ENCODE data around the gene EDARADD. TPM values are rescaled to one million over a fixed set of nuclear protein-coding genes. Genes with fewer than 3 reads are reported as not detected.

The EDARADD gene
- total and polyA plus RNA-seq, 2 of the 13 experiments (the other 11 are each of a cell fraction or from before 2014, with no cell fraction given): 0.03 TPM; not detected in 1

DNA sequence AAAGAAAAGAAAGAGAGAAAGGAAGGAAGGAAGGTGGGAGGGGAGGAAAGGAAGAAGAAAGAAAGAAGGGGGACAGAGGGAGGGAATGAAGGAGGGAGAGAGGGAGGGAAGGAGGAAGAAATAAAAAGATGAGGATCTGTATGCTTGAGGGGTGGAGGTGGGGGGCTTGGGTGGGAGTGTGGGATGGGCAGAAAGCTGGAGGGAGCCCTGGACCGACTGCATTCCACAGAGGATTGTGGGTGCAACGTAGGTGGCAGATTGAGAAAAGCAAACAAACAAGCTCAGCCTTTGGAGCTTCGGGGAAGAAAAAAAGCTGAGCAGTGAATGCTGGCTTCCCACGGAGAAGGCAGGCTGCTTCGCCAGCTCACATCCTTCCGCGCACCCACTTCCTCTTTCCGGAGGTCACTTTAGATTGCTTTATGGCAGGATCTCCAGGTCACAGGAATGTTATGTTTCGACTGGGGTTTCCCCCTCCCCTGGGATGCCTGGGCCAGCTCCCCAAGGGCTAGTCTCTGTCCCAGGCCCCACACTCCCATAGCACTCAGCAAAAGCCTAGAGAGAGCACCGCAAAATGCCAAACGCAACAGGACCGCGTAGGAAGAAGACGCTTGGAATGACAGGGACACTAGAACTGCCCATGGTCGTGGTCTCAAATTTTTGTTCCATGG, 109.0 kb downstream of the EDARADD start (continued):
- TF ChIP-seq, protein P1, sequence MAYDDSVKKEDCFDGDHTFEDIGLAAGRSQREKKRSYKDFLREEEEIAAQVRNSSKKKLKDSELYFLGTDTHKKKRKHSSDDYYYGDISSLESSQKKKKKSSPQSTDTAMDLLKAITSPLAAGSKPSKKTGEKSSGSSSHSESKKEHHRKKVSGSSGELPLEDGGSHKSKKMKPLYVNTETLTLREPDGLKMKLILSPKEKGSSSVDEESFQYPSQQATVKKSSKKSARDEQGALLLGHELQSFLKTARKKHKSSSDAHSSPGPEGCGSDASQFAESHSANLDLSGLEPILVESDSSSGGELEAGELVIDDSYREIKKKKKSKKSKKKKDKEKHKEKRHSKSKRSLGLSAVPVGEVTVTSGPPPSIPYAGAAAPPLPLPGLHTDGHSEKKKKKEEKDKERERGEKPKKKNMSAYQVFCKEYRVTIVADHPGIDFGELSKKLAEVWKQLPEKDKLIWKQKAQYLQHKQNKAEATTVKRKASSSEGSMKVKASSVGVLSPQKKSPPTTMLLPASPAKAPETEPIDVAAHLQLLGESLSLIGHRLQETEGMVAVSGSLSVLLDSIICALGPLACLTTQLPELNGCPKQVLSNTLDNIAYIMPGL (CRISPR knock-in tag; IDR thresholded peaks at IDR 0.05; ENCODE audit: borderline replicate concordance in 1 of 2, low read depth in 1 of 2): peak in 1 of 2 experiments; percentile 54; a peak in 1 of 4 replicates
- TF ChIP-seq, protein P2, sequence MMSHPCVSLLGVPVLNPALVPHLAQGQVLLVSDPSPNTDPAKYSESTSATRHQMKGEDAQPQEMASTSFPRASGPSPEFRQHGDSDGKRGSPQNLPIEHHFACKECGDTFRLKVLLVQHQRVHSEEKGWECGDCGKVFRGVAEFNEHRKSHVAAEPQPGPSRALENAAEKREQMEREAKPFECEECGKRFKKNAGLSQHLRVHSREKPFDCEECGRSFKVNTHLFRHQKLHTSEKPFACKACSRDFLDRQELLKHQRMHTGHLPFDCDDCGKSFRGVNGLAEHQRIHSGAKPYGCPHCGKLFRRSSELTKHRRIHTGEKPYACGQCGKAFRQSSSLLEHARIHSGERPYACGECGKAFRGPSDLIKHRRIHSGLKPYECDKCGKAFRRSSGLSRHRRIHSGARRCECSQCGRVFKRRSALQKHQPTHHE (CRISPR knock-in tag; IDR thresholded peaks at IDR 0.05; ENCODE audit: borderline replicate concordance): no peak
- TF ChIP-seq DPF2 (CRISPR knock-in tag; IDR thresholded peaks at IDR 0.05; ENCODE audit: borderline replicate concordance, low read depth): peak; percentile 14; the same call in 1 of the 2 replicates
- TF ChIP-seq ZNF792 (CRISPR knock-in tag; IDR thresholded peaks at IDR 0.05): peak; percentile 73; the same call in 1 of the 2 replicates
- TF ChIP-seq ZNF720 (CRISPR knock-in tag; IDR thresholded peaks at IDR 0.05): no peak
- TF ChIP-seq ZNF644 (CRISPR knock-in tag; IDR thresholded peaks at IDR 0.05; ENCODE audit: low read depth): no peak
- TF ChIP-seq, protein P3, sequence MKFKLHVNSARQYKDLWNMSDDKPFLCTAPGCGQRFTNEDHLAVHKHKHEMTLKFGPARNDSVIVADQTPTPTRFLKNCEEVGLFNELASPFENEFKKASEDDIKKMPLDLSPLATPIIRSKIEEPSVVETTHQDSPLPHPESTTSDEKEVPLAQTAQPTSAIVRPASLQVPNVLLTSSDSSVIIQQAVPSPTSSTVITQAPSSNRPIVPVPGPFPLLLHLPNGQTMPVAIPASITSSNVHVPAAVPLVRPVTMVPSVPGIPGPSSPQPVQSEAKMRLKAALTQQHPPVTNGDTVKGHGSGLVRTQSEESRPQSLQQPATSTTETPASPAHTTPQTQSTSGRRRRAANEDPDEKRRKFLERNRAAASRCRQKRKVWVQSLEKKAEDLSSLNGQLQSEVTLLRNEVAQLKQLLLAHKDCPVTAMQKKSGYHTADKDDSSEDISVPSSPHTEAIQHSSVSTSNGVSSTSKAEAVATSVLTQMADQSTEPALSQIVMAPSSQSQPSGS (CRISPR knock-in tag; IDR thresholded peaks at IDR 0.05): peak; percentile 35; the same call in 1 of the 2 replicates
- TF ChIP-seq JUN (CRISPR knock-in tag; IDR thresholded peaks at IDR 0.05): no peak
- TF ChIP-seq KMT2B (CRISPR knock-in tag; IDR thresholded peaks at IDR 0.05): peak; percentile 26; the same call in 1 of the 2 replicates
- TF ChIP-seq, protein P4, sequence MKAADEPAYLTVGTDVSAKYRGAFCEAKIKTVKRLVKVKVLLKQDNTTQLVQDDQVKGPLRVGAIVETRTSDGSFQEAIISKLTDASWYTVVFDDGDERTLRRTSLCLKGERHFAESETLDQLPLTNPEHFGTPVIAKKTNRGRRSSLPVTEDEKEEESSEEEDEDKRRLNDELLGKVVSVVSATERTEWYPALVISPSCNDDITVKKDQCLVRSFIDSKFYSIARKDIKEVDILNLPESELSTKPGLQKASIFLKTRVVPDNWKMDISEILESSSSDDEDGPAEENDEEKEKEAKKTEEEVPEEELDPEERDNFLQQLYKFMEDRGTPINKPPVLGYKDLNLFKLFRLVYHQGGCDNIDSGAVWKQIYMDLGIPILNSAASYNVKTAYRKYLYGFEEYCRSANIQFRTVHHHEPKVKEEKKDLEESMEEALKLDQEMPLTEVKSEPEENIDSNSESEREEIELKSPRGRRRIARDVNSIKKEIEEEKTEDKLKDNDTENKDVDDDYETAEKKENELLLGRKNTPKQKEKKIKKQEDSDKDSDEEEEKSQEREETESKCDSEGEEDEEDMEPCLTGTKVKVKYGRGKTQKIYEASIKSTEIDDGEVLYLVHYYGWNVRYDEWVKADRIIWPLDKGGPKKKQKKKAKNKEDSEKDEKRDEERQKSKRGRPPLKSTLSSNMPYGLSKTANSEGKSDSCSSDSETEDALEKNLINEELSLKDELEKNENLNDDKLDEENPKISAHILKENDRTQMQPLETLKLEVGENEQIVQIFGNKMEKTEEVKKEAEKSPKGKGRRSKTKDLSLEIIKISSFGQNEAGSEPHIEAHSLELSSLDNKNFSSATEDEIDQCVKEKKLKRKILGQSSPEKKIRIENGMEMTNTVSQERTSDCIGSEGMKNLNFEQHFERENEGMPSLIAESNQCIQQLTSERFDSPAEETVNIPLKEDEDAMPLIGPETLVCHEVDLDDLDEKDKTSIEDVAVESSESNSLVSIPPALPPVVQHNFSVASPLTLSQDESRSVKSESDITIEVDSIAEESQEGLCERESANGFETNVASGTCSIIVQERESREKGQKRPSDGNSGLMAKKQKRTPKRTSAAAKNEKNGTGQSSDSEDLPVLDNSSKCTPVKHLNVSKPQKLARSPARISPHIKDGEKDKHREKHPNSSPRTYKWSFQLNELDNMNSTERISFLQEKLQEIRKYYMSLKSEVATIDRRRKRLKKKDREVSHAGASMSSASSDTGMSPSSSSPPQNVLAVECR (CRISPR knock-in tag; IDR thresholded peaks at IDR 0.05; ENCODE audit: borderline replicate concordance): no peak; the same call in 1 of the 2 replicates
- TF ChIP-seq, protein P5, sequence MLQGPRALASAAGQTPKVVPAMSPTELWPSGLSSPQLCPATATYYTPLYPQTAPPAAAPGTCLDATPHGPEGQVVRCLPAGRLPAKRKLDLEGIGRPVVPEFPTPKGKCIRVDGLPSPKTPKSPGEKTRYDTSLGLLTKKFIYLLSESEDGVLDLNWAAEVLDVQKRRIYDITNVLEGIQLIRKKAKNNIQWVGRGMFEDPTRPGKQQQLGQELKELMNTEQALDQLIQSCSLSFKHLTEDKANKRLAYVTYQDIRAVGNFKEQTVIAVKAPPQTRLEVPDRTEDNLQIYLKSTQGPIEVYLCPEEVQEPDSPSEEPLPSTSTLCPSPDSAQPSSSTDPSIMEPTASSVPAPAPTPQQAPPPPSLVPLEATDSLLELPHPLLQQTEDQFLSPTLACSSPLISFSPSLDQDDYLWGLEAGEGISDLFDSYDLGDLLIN (CRISPR knock-in tag; IDR thresholded peaks at IDR 0.05; ENCODE audit: borderline replicate concordance): no peak
- TF ChIP-seq ZSCAN22 (CRISPR knock-in tag; IDR thresholded peaks at IDR 0.05): no peak
- no peak; the same call in 1 of the 2 replicates for TF ChIP-seq ZNF124 (CRISPR knock-in tag; IDR thresholded peaks at IDR 0.05)

Data from HepG2 (cell line).